A549 (cell line): ENCODE data around the gene KIR2DL4.
"Not testable (repeated sequence)": the region's sequence is repeated elsewhere in the genome, so short reads cannot be mapped to it uniquely, and the experiment has no call there.

Source experiments
- CHD4 ChIP-seq: fragments of 200-600 bp; sonication (generic); IDR thresholded peaks from 2 replicates; pipeline ENCODE4 v1.6.1; 2016; ENCODE audit warnings: antibody characterized with exemption, mild to moderate bottlenecking, borderline replicate concordance
- EP300 ChIP-seq, 2 experiments: fragments of >200 bp; sonication (Bioruptor Twin); formaldehyde crosslinking; IDR thresholded peaks; 2 replicates in 1 of 2; 3 replicates in 1 of 2; pipeline ENCODE4 v1.6.1; 2016 to 2017
- JUNB ChIP-seq: fragments of >200 bp; sonication (Bioruptor Twin); formaldehyde crosslinking; IDR thresholded peaks from 2 replicates; pipeline ENCODE4 v1.6.1; 2016
- POLR2A ChIP-seq: IDR thresholded peaks from 2 replicates; pipeline ENCODE4 v1.6.1; 2012; ENCODE audit warnings: mild to moderate bottlenecking, low read length
- RAD21 ChIP-seq, 2 experiments: fragments of >200 bp in 1 of 2; sonication (Bioruptor Twin) in 1 of 2; formaldehyde crosslinking in 1 of 2; IDR thresholded peaks in 1 of 2; conservative IDR thresholded peaks in 1 of 2; 2 replicates in 1 of 2; 3 replicates in 1 of 2; pipeline ENCODE4 v1.6.1; 2012 to 2018; ENCODE audit warnings: inconsistent platforms in 1 of 2
- TF ChIP-seq, protein P1 (sequence below): fragments of >200 bp; sonication (Bioruptor Twin); formaldehyde crosslinking; IDR thresholded peaks from 3 replicates; pipeline ENCODE4 v1.5.1; 2016
- TF ChIP-seq, protein P2 (sequence below): fragments of 450-650 bp; IDR thresholded peaks from 2 replicates; pipeline ENCODE4 v1.6.1; 2014; ENCODE audit warnings: antibody characterized with exemption
- TF ChIP-seq, protein P3 (sequence below): fragments of 250-450 bp; sonication (Bioruptor Pico); IDR thresholded peaks from 2 replicates; pipeline ENCODE4 v1.5.0; 2021; ENCODE audit warnings: mild to moderate bottlenecking, moderate library complexity, borderline replicate concordance

DNA sequence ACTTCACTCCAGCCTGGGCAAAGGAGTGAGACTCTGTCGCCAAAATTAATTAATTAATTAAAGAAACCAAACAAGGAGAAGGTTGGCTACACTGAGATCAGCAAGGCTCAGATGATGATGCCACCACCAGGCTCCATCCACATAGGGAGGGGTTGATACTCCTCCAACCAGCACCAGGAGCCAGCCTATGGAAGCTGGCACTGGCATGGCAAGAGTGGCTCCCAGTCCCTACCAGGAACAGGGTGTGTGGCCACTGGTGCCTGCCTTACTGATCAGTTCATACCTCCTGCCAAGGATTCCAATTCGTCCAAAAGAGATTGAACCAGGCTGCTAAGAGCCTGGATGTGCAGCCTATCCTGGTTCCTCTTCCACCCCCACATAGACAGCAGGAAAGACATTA is 30.7 kb upstream of the KIR2DL4 start:
- TF ChIP-seq, protein P1, sequence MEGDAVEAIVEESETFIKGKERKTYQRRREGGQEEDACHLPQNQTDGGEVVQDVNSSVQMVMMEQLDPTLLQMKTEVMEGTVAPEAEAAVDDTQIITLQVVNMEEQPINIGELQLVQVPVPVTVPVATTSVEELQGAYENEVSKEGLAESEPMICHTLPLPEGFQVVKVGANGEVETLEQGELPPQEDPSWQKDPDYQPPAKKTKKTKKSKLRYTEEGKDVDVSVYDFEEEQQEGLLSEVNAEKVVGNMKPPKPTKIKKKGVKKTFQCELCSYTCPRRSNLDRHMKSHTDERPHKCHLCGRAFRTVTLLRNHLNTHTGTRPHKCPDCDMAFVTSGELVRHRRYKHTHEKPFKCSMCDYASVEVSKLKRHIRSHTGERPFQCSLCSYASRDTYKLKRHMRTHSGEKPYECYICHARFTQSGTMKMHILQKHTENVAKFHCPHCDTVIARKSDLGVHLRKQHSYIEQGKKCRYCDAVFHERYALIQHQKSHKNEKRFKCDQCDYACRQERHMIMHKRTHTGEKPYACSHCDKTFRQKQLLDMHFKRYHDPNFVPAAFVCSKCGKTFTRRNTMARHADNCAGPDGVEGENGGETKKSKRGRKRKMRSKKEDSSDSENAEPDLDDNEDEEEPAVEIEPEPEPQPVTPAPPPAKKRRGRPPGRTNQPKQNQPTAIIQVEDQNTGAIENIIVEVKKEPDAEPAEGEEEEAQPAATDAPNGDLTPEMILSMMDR: not testable (repeated sequence)
- TF ChIP-seq, protein P2, sequence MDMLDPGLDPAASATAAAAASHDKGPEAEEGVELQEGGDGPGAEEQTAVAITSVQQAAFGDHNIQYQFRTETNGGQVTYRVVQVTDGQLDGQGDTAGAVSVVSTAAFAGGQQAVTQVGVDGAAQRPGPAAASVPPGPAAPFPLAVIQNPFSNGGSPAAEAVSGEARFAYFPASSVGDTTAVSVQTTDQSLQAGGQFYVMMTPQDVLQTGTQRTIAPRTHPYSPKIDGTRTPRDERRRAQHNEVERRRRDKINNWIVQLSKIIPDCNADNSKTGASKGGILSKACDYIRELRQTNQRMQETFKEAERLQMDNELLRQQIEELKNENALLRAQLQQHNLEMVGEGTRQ: not testable (repeated sequence)
- not testable (repeated sequence) for TF ChIP-seq CHD4; POLR2A; RAD21 (conservative IDR thresholded peaks at IDR 0.05 in 1 of 2, IDR thresholded peaks at IDR 0.05 in 1 of 2); EP300 (IDR thresholded peaks at IDR 0.05); JUNB
- TF ChIP-seq, protein P3, sequence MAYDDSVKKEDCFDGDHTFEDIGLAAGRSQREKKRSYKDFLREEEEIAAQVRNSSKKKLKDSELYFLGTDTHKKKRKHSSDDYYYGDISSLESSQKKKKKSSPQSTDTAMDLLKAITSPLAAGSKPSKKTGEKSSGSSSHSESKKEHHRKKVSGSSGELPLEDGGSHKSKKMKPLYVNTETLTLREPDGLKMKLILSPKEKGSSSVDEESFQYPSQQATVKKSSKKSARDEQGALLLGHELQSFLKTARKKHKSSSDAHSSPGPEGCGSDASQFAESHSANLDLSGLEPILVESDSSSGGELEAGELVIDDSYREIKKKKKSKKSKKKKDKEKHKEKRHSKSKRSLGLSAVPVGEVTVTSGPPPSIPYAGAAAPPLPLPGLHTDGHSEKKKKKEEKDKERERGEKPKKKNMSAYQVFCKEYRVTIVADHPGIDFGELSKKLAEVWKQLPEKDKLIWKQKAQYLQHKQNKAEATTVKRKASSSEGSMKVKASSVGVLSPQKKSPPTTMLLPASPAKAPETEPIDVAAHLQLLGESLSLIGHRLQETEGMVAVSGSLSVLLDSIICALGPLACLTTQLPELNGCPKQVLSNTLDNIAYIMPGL: not testable (repeated sequence)
